Neural cell (in vitro differentiated cells): ENCODE data around the gene WNT3A. TPM values are rescaled to one million over a fixed set of nuclear protein-coding genes. Genes with fewer than 3 reads are reported as not detected.

Experiments used
- H2AFZ ChIP-seq: fragments of 200-600, 300-800 bp; sonication (generic), shearing (Covaris generic); 2 replicates; pipeline ENCODE4 v1.6.0; 2014; ENCODE audit warnings: low read depth, mild to moderate bottlenecking, antibody characterized with exemption, low read length, moderate library complexity
- H3F3A ChIP-seq: fragments of 200-600 bp; shearing (Covaris generic); 2 replicates; pipeline ENCODE4 v1.6.1; 2016; ENCODE audit warnings: mild to moderate bottlenecking, moderate library complexity, mixed read lengths, antibody characterized with exemption, low read length; ENCODE audit not compliant: insufficient read depth, poor library complexity, severe bottlenecking
- H3K27ac ChIP-seq: fragments of 200-600, 300-800 bp; sonication (generic), shearing (Covaris generic); 2 replicates; pipeline ENCODE4 v1.5.1; 2014; ENCODE audit warnings: mild to moderate bottlenecking, low read length, moderate library complexity
- H3K27me3 ChIP-seq: fragments of 300-800, 200-600 bp; sonication (generic), shearing (Covaris generic); 2 replicates; pipeline ENCODE4 v1.6.0; 2014; ENCODE audit warnings: mild to moderate bottlenecking, low read depth, low read length, moderate library complexity; ENCODE audit not compliant: insufficient read depth
- H3K36me3 ChIP-seq: fragments of 300-800, 200-600 bp; sonication (generic), shearing (Covaris generic); 2 replicates; pipeline ENCODE4 v1.5.1; 2014; ENCODE audit warnings: mild to moderate bottlenecking, antibody characterized with exemption, low read length, moderate library complexity; ENCODE audit not compliant: insufficient read depth
- H3K4me2 ChIP-seq: fragments of 300-800, 200-600 bp; sonication (generic), shearing (Covaris generic); 2 replicates; pipeline ENCODE4 v1.6.0; 2014; ENCODE audit warnings: mild to moderate bottlenecking, low read length
- H3K4me3 ChIP-seq: fragments of 300-800, 200-600 bp; sonication (generic), shearing (Covaris generic); 2 replicates; pipeline ENCODE4 v1.5.1; 2014; ENCODE audit warnings: mild to moderate bottlenecking, low read length, moderate library complexity
- H3K79me2 ChIP-seq: fragments of 200-600 bp; shearing (Covaris generic); replicated peaks from 2 replicates; pipeline ENCODE4 v1.6.0; 2014; ENCODE audit warnings: mild to moderate bottlenecking, low read length, moderate library complexity; ENCODE audit not compliant: insufficient read depth
- H3K9ac ChIP-seq: fragments of 300-800, 200-600 bp; sonication (generic), shearing (Covaris generic); 2 replicates; pipeline ENCODE4 v1.6.1; 2016; ENCODE audit warnings: mild to moderate bottlenecking, low read length, mixed read lengths
- H3K9me2 ChIP-seq: fragments of 200-600 bp; shearing (Covaris generic); 2 replicates; pipeline ENCODE4 v1.6.1; 2016; ENCODE audit warnings: mild to moderate bottlenecking, low read length, mixed read lengths; ENCODE audit not compliant: insufficient read depth
- H3K9me3 ChIP-seq: fragments of 200-600, 300-800 bp; sonication (generic), shearing (Covaris generic); 2 replicates; pipeline ENCODE4 v1.6.1; 2016; ENCODE audit warnings: mild to moderate bottlenecking, mixed run types, low read length, moderate library complexity, mixed read lengths
- H4K20me1 ChIP-seq: fragments of 200-600 bp; shearing (Covaris generic); 2 replicates; pipeline ENCODE4 v1.6.1; 2016; ENCODE audit warnings: mild to moderate bottlenecking, mixed run types; ENCODE audit not compliant: insufficient read depth
- CTCF ChIP-seq: fragments of 450-650 bp; IDR thresholded peaks from 2 replicates; pipeline ENCODE4 v1.5.1; 2014; ENCODE audit warnings: antibody characterized with exemption, mild to moderate bottlenecking, moderate library complexity; ENCODE audit not compliant: poor library complexity, severe bottlenecking
- EP300 ChIP-seq: fragments of 450-650 bp; conservative IDR thresholded peaks from 2 replicates; pipeline ENCODE4 v1.6.1; 2014; ENCODE audit warnings: antibody characterized with exemption, mild to moderate bottlenecking, moderate library complexity; ENCODE audit not compliant: poor library complexity, severe bottlenecking
- EZH2 ChIP-seq: fragments of 200-600, 300-800 bp; shearing (Covaris generic), sonication (generic); IDR thresholded peaks from 2 replicates; pipeline ENCODE4 v1.6.1; 2014; ENCODE audit warnings: antibody characterized with exemption, low read length, borderline replicate concordance, mild to moderate bottlenecking; ENCODE audit not compliant: insufficient read depth, poor library complexity, severe bottlenecking
- MXI1 ChIP-seq: fragments of 450-650 bp; conservative IDR thresholded peaks from 2 replicates; pipeline ENCODE4 v1.6.1; 2014; ENCODE audit warnings: antibody characterized with exemption, mild to moderate bottlenecking; ENCODE audit not compliant: poor library complexity, severe bottlenecking
- POLR2AphosphoS5 ChIP-seq: IDR thresholded peaks from 2 replicates; pipeline ENCODE4 v1.6.1; 2012
- RAD21 ChIP-seq: fragments of 450-650 bp; conservative IDR thresholded peaks from 2 replicates; pipeline ENCODE4 v1.6.1; 2014; ENCODE audit warnings: antibody characterized with exemption, mild to moderate bottlenecking, moderate library complexity
- SMC3 ChIP-seq: fragments of 450-650 bp; conservative IDR thresholded peaks from 2 replicates; pipeline ENCODE4 v1.6.1; 2014; ENCODE audit warnings: antibody characterized with exemption, mild to moderate bottlenecking, moderate library complexity; ENCODE audit not compliant: poor library complexity
- TAF1 ChIP-seq: IDR thresholded peaks from 2 replicates; pipeline ENCODE4 v1.6.1; 2012; ENCODE audit warnings: low read depth
- polyA plus RNA-seq: library from polyadenylated mRNA; depleted of rRNA; stranded (reverse); fragments of >200 nt; gene quantifications from 2 replicates; pipeline ENCODE4 v1.2.3, GENCODE V29; 2014
- TF ChIP-seq, protein P1 (sequence below): IDR thresholded peaks from 2 replicates; pipeline ENCODE4 v1.6.1; 2012; ENCODE audit warnings: borderline replicate concordance

The WNT3A gene
- polyA plus RNA-seq, 1 donor from 2014 or later: 0.14 TPM

- H3K27me3 ChIP-seq: peaks cover 46% of the 10 kb centered on the region
- H4K20me1 ChIP-seq: no peaks in the 10 kb centered on the region
- H3K27ac ChIP-seq: no peak overlapping the region
- no peaks in the 10 kb centered on the region for H3K36me3 ChIP-seq
- H3K9me3 ChIP-seq: no peaks in the 10 kb centered on the region
- H3K79me2 ChIP-seq: no peaks in the 10 kb centered on the region
- no peak overlapping the region for H2AFZ ChIP-seq
- no peak overlapping the region for H3K4me2 ChIP-seq
- H3K4me3 ChIP-seq: no peak overlapping the region
- H3F3A ChIP-seq: no peaks in the 10 kb centered on the region
- H3K9ac ChIP-seq: no peak overlapping the region
- no peak for TF ChIP-seq EZH2
- no peak for TF ChIP-seq MXI1
- no peak for TF ChIP-seq RAD21
- no peak for TF ChIP-seq CTCF
- TF ChIP-seq TAF1: no peak
- no peak for TF ChIP-seq POLR2AphosphoS5
- no peak for TF ChIP-seq SMC3
- TF ChIP-seq, protein P1, sequence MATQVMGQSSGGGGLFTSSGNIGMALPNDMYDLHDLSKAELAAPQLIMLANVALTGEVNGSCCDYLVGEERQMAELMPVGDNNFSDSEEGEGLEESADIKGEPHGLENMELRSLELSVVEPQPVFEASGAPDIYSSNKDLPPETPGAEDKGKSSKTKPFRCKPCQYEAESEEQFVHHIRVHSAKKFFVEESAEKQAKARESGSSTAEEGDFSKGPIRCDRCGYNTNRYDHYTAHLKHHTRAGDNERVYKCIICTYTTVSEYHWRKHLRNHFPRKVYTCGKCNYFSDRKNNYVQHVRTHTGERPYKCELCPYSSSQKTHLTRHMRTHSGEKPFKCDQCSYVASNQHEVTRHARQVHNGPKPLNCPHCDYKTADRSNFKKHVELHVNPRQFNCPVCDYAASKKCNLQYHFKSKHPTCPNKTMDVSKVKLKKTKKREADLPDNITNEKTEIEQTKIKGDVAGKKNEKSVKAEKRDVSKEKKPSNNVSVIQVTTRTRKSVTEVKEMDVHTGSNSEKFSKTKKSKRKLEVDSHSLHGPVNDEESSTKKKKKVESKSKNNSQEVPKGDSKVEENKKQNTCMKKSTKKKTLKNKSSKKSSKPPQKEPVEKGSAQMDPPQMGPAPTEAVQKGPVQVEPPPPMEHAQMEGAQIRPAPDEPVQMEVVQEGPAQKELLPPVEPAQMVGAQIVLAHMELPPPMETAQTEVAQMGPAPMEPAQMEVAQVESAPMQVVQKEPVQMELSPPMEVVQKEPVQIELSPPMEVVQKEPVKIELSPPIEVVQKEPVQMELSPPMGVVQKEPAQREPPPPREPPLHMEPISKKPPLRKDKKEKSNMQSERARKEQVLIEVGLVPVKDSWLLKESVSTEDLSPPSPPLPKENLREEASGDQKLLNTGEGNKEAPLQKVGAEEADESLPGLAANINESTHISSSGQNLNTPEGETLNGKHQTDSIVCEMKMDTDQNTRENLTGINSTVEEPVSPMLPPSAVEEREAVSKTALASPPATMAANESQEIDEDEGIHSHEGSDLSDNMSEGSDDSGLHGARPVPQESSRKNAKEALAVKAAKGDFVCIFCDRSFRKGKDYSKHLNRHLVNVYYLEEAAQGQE: no peak
- H3K9me2 ChIP-seq: no peaks in the 10 kb centered on the region
Measured at GRCh38 chr1:228065543-228066347, 58.9 kb downstream of the WNT3A start.

GRCh38 chr1:228066416-228066815 is 59.6 kb downstream of the WNT3A start:
- H3K9ac ChIP-seq: no peak overlapping the region
- H3K27me3 ChIP-seq: peaks cover 44% of the 10 kb centered on the region
- no peaks in the 10 kb centered on the region for H3K36me3 ChIP-seq
- H3K4me3 ChIP-seq: no peak overlapping the region
- H3K27ac ChIP-seq: no peak overlapping the region
- no peaks in the 10 kb centered on the region for H3K79me2 ChIP-seq
- no peaks in the 10 kb centered on the region for H3K9me2 ChIP-seq
- TF ChIP-seq, protein P1: no peak
- TF ChIP-seq SMC3 (no peak), CTCF (no peak), POLR2AphosphoS5 (no peak), MXI1 (no peak), RAD21 (no peak), EP300 (no peak), EZH2 (no peak), TAF1 (no peak)
- no peaks in the 10 kb centered on the region for H3F3A ChIP-seq
- H3K4me2 ChIP-seq: no peak overlapping the region
- no peak overlapping the region for H2AFZ ChIP-seq
- H3K9me3 ChIP-seq: no peaks in the 10 kb centered on the region
- no peaks in the 10 kb centered on the region for H4K20me1 ChIP-seq
